HG03442 (cell line): ENCODE data around the gene ARHGEF2.
"Not testable (repeated sequence)": the region's sequence is repeated elsewhere in the genome, so short reads cannot be mapped to it uniquely, and the experiment has no call there.

ENCODE experiments used
- ATAC-seq: cut with Tn5 transposase; IDR thresholded peaks from one replicate; pipeline ENCODE4 v1.9.1; 2021; ENCODE audit warnings: mild to moderate bottlenecking, moderate library complexity; ENCODE audit not compliant: unreplicated experiment

The ARHGEF2 gene

GRCh38 chr1:155993595-155993994, 15.2 kb upstream of the ARHGEF2 start:
- ATAC-seq = no peak

- ATAC-seq = no peak
Measured at GRCh38 chr1:155990005-155990739, 11.8 kb upstream of the ARHGEF2 start.

GRCh38 chr1:155989242-155990004, 11.1 kb upstream of the ARHGEF2 start:
- ATAC-seq = peak; percentile 47

GRCh38 chr1:155984903-155985645, 6.7 kb upstream of the ARHGEF2 start:
- ATAC-seq = not testable (repeated sequence)

- no peak for ATAC-seq
Measured at GRCh38 chr1:155984341-155984740, 6.0 kb upstream of the ARHGEF2 start.

- no peak for ATAC-seq
Measured at GRCh38 chr1:155983191-155984024, 5.1 kb upstream of the ARHGEF2 start.

GRCh38 chr1:155982106-155982505, 3.8 kb upstream of the ARHGEF2 start:
- no peak for ATAC-seq

GRCh38 chr1:155981266-155982088, 3.1 kb upstream of the ARHGEF2 start:
- ATAC-seq = no peak

GRCh38 chr1:155979597-155980343, 1.4 kb upstream of the ARHGEF2 start:
- ATAC-seq = no peak

GRCh38 chr1:155978973-155979429, 654 bp upstream of the ARHGEF2 start:
- ATAC-seq = no peak

GRCh38 chr1:155977690-155978324, 540 bp downstream of the ARHGEF2 start:
- no peak for ATAC-seq

- no peak for ATAC-seq
Measured at GRCh38 chr1:155976913-155977689, 1.2 kb downstream of the ARHGEF2 start.

GRCh38 chr1:155976062-155976912, 2.1 kb downstream of the ARHGEF2 start:
- ATAC-seq = no peak

GRCh38 chr1:155975375-155976061, 2.8 kb downstream of the ARHGEF2 start:
- no peak for ATAC-seq

- no peak for ATAC-seq
Measured at GRCh38 chr1:155974208-155975115, 3.9 kb downstream of the ARHGEF2 start.
